GM10266 (cell line): ENCODE measurements around the gene UBE2R2.

Experiments used
- DNase-seq: peaks from one replicate; pipeline ENCODE4 v3.0.0; 2012; ENCODE audit errors: extremely low spot score
- TF ChIP-seq, protein P1 (sequence below): IDR thresholded peaks from 2 replicates; pipeline ENCODE4 v1.5.1; 2012; ENCODE audit warnings: mild to moderate bottlenecking, low read depth; ENCODE audit not compliant: control insufficient read depth, insufficient read depth; ENCODE audit errors: missing control alignments

Gene UBE2R2

GRCh38 chr9:33878691-33879366 lies 61.9 kb downstream of the UBE2R2 start:
- TF ChIP-seq, protein P1, sequence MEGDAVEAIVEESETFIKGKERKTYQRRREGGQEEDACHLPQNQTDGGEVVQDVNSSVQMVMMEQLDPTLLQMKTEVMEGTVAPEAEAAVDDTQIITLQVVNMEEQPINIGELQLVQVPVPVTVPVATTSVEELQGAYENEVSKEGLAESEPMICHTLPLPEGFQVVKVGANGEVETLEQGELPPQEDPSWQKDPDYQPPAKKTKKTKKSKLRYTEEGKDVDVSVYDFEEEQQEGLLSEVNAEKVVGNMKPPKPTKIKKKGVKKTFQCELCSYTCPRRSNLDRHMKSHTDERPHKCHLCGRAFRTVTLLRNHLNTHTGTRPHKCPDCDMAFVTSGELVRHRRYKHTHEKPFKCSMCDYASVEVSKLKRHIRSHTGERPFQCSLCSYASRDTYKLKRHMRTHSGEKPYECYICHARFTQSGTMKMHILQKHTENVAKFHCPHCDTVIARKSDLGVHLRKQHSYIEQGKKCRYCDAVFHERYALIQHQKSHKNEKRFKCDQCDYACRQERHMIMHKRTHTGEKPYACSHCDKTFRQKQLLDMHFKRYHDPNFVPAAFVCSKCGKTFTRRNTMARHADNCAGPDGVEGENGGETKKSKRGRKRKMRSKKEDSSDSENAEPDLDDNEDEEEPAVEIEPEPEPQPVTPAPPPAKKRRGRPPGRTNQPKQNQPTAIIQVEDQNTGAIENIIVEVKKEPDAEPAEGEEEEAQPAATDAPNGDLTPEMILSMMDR = no peak

GRCh38 chr9:33880211-33881089 lies 63.5 kb downstream of the UBE2R2 start:
- DNase-seq = no peak
- TF ChIP-seq, protein P1 = no peak

More at GRCh38 chr9:33878691-33879366, 61.9 kb downstream of the UBE2R2 start:
- no peak for DNase-seq

- TF ChIP-seq, protein P1 = no peak
- DNase-seq = no peak
Measured at GRCh38 chr9:33881635-33882034, 64.7 kb downstream of the UBE2R2 start.

DNA sequence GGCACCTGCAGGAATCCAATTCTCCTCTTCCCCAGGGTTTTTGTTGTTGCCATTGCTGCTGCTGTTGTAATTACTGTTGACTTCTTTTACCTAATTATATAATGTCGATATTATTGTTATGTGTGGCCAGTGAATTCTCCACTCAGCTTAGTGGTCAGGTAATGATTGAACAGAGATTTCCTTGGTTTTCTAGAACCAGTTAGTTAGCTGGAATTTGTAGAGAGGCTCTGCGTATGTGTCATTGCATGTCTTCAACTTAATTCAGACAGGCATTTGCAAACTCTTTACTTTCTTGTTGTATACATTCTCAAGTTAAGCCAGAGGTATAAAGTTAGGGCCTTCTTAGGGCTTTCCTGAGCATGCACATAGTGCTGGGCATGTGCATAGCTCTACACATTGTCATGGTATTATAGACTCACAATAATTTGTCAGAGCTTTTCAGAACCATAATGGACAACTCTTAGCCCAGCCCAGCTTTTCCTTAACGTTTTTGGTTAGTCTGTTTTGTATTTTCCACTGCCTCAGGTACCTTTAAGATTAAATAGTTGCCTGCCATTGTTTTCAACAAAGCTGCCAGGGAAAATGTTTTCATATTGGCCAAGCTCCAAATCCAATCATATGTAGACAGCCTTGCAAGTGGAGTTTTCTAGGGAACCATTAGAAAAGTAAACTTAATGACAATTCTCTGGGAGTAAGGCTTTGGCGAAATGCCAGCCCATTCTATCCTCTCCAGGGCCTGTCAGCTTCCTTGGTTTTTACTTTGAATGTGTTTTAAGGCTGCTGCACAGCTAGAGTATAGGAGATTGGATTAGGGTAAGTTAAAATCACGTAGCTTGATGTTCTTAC lies 68.1 kb downstream of the UBE2R2 start:
- TF ChIP-seq, protein P1 = no peak
- DNase-seq = no peak

- DNase-seq = no peak
- TF ChIP-seq, protein P1 = no peak
Measured at GRCh38 chr9:33885948-33886347, 69.0 kb downstream of the UBE2R2 start.

- DNase-seq = no peak
- TF ChIP-seq, protein P1 = no peak
Measured at GRCh38 chr9:33893861-33894260, 76.9 kb downstream of the UBE2R2 start.
